Spleen (tissue), 11 donors: ENCODE results near the gene ZFP91. TPM values are rescaled to one million over a fixed set of nuclear protein-coding genes. Genes with fewer than 3 reads are reported as not detected.

Experiments
- DNase-seq: peaks from one replicate; pipeline ENCODE4 v3.0.0-alpha.2; 2020
- H3K27ac ChIP-seq, 8 donors: fragments of 200-600 bp; sonication (generic) in 7 of 8; 1 replicate in 4 of 8; 2 replicates in 4 of 8; pipeline versions ENCODE4 v1.5.0 to v1.8.0; 2016 to 2021; ENCODE audit warnings: inconsistent platforms in 4 of 8, mild to moderate bottlenecking in 4 of 8, moderate library complexity in 1 of 8
- H3K27me3 ChIP-seq, 7 donors: fragments of 200-600 bp; sonication (generic) in 6 of 7; replicated peaks in 1 of 7; 1 replicate in 4 of 7; 2 replicates in 3 of 7; pipeline versions ENCODE4 v1.5.0 to v1.8.0; 2016 to 2021; ENCODE audit warnings: inconsistent platforms in 3 of 7, mild to moderate bottlenecking in 1 of 7
- H3K36me3 ChIP-seq, 6 donors: fragments of 200-600 bp; sonication (generic) in 5 of 6; 1 replicate in 4 of 6; 2 replicates in 2 of 6; pipeline versions ENCODE4 v1.5.0 to v1.8.0; 2016 to 2021; ENCODE audit warnings: inconsistent platforms in 2 of 6
- H3K4me1 ChIP-seq, 6 donors: fragments of 200-600 bp; sonication (generic) in 5 of 6; 1 replicate in 3 of 6; 2 replicates in 3 of 6; pipeline versions ENCODE4 v1.5.0 to v1.8.0; 2016 to 2021; ENCODE audit warnings: inconsistent platforms in 3 of 6
- H3K4me3 ChIP-seq, 8 donors: fragments of 200-600 bp; sonication (generic) in 7 of 8; 1 replicate in 4 of 8; 2 replicates in 4 of 8; pipeline versions ENCODE4 v1.5.0 to v1.8.0; 2016 to 2021; ENCODE audit warnings: inconsistent platforms in 4 of 8, mild to moderate bottlenecking in 4 of 8, moderate library complexity in 2 of 8
- H3K9me3 ChIP-seq, 8 donors: fragments of 200-600 bp; sonication (generic) in 7 of 8; 1 replicate in 4 of 8; 2 replicates in 4 of 8; pipeline versions ENCODE4 v1.5.0 to v1.8.0; 2016 to 2021; ENCODE audit warnings: inconsistent platforms in 4 of 8
- CTCF ChIP-seq, 11 experiments: fragments of 200-600 bp in 7 of 11; fragments of 450-650 bp in 4 of 11; sonication (generic) in 4 of 11; IDR thresholded peaks in 8 of 11; conservative IDR thresholded peaks in 3 of 11; 1 replicate in 7 of 11; 2 replicates in 4 of 11; pipeline versions ENCODE4 v1.4.0 to v1.8.0; 2016 to 2021; ENCODE audit warnings: antibody characterized with exemption in 11 of 11, inconsistent platforms in 4 of 11, mild to moderate bottlenecking in 1 of 11
- POLR2A ChIP-seq, 3 donors: fragments of 450-650 bp; IDR thresholded peaks; one replicate each; pipeline ENCODE4 v1.5.1; 2017; ENCODE audit warnings: antibody characterized with exemption in 3 of 3, mild to moderate bottlenecking in 1 of 3
- POLR2AphosphoS5 ChIP-seq, 3 donors: sonication (generic); formaldehyde crosslinking; IDR thresholded peaks; one replicate each; pipeline ENCODE4 v1.5.1; 2017; ENCODE audit warnings: antibody characterized with exemption in 3 of 3
- WGBS, 5 donors: extraction: QIAGEN DNeasy Blood & Tissue Kit in 3 of 5; methylation state at CpG; one replicate each; pipeline versions ENCODE4 v1.1.5 to v1.1.7; 2013 to 2018; 5-methylcytosine and 5-hydroxymethylcytosine counted together
- intact Hi-C: fragments of 100-400 bp; cut with DNase I; formaldehyde crosslinking; loops from one replicate; pipeline ENCODE4 v1.15.0; 2023; ENCODE audit warnings: low total_unique reads
- polyA plus RNA-seq, 3 donors: library from polyadenylated mRNA; stranded (reverse); fragments of 200-250 nt; gene quantifications; one replicate each; pipeline ENCODE4 v1.2.1, GENCODE V29; 2013
- total RNA-seq, 7 donors: library from RNA; depleted of rRNA in 3 of 7; stranded (reverse); fragments of >200 nt in 3 of 7; fragmentation: NEBNext Ultra II Directional in 4 of 7; extraction: Animal tissue kit (Norgen Biotek cat#: 25700) in 4 of 7; gene quantifications; one replicate each; pipeline versions ENCODE4 v1.1.0 to v1.2.1, GENCODE V29; 2016 to 2021
- donor health status: healthy with polysubstance abuse.
- donor health status: DM: no; HTN: no; CAD: no; lungs with moderate emphysema.
- donor health status: DM: no; HTN: no; CAD: no.
- donor health status: Bipolar disorder and iron deficiency.
- donor health status: healthy.
- donor health status: DM: no; HTN: no; CAD: no.
- donor health status: DM: yes; HTN: yes; CAD: no.

Gene ZFP91
- total and polyA plus RNA-seq, 10 donors, result 10.1 to 53.4 (median 45.5) TPM

- peaks cover 0 to 15% (median 5%) of the 10 kb centered on the region in 6 donors for H3K36me3 ChIP-seq
- intact Hi-C loops, result no loop called here
- no peak for DNase-seq
These were observed 4.0 kb upstream of the ZFP91 start for GRCh38 chr11:58574881-58575280.

GRCh38 chr11:58575377-58576020, 3.4 kb upstream of the ZFP91 start, which contains the start of gene LPXN:
Gene LPXN (minus strand): TSS chr11:58575856. CDS start chr11:58575772, 84 bp downstream.
- H3K4me3 ChIP-seq, result peak within 1 kb of the TSS; percentile 29 to 99 (median 44)
- TF ChIP-seq POLR2A (IDR thresholded peaks at IDR 0.05), result peak in 2 of 3 donors; percentile 21 to 80
- no peak for TF ChIP-seq CTCF (IDR thresholded peaks at IDR 0.05 in 8 of 11, conservative IDR thresholded peaks at IDR 0.05 in 3 of 11)
- peak in 1 of 3 donors; percentile 97 for TF ChIP-seq POLR2AphosphoS5 (IDR thresholded peaks at IDR 0.05)
- H3K27ac ChIP-seq, result peak within 1 kb of the TSS; percentile 98 to 100 (median 100)
- 20 to 37% (median 29%) methylated on average over 6 of the region's 6 CpGs for WGBS, 5 donors
- H3K4me1 ChIP-seq, result peaks cover 16 to 80% (median 65%) of the 10 kb centered on the region in 6 donors
- peaks cover 0 to 9% (median 1%) of the 10 kb centered on the region in 6 donors for H3K36me3 ChIP-seq
- H3K27me3 ChIP-seq, result no peaks in the 10 kb centered on the region
- no peaks in the 10 kb centered on the region for H3K9me3 ChIP-seq
- no peak for DNase-seq
- intact Hi-C loops, result no loop called here

More at GRCh38 chr11:58574881-58575280, 4.0 kb upstream of the ZFP91 start:
- Histone ChIP-seq H3K4me1 (peaks cover 13 to 80% (median 60%) of the 10 kb centered on the region in 6 donors), H3K27ac (peak overlapping the region; percentile 98 to 100 (median 100)), H3K4me3 (peak overlapping the region; percentile 29 to 81 (median 40)), H3K9me3 (no peaks in the 10 kb centered on the region), H3K27me3 (no peaks in the 10 kb centered on the region)
- no peak for TF ChIP-seq POLR2A (IDR thresholded peaks at IDR 0.05)
- no peak for TF ChIP-seq CTCF (IDR thresholded peaks at IDR 0.05 in 8 of 11, conservative IDR thresholded peaks at IDR 0.05 in 3 of 11)
- TF ChIP-seq POLR2AphosphoS5 (IDR thresholded peaks at IDR 0.05), result no peak

GRCh38 chr11:58576887-58577471, 1.9 kb upstream of the ZFP91 start:
- Histone ChIP-seq H3K27me3 (no peaks in the 10 kb centered on the region), H3K4me1 (peaks cover 31 to 80% (median 75%) of the 10 kb centered on the region in 6 donors), H3K9me3 (no peaks in the 10 kb centered on the region), H3K27ac (peak overlapping the region; percentile 98 to 100 (median 100)), H3K36me3 (peaks cover 0 to 8% (median 0%) of the 10 kb centered on the region in 6 donors), H3K4me3 (peak overlapping the region; percentile 81 to 99 (median 94))
- 28 to 37% (median 30%) methylated on average over 4 of the region's 4 CpGs for WGBS, 5 donors
- TF ChIP-seq CTCF (IDR thresholded peaks at IDR 0.05 in 8 of 11, conservative IDR thresholded peaks at IDR 0.05 in 3 of 11), result peak in 1 of 11 experiments; percentile 13
- TF ChIP-seq POLR2AphosphoS5 (IDR thresholded peaks at IDR 0.05), result no peak
- DNase-seq, result no peak
- intact Hi-C loops, result no loop called here

GRCh38 chr11:58577555-58578135, 1.2 kb upstream of the ZFP91 start:
- WGBS, 5 donors, result 0 to 1% (median 0%) methylated on average over 21 of the region's 21 CpGs
- peak overlapping the region; percentile 98 to 100 (median 100) for H3K27ac ChIP-seq

More at GRCh38 chr11:58577555-58578135, 1.2 kb upstream of the ZFP91 start:
- H3K4me1 ChIP-seq, result peaks cover 35 to 80% (median 76%) of the 10 kb centered on the region in 6 donors
- no peaks in the 10 kb centered on the region for H3K27me3 ChIP-seq
- intact Hi-C loops, result no loop called here
- TF ChIP-seq POLR2AphosphoS5 (IDR thresholded peaks at IDR 0.05) (peak in 1 of 3 donors; percentile 92), POLR2A (IDR thresholded peaks at IDR 0.05) (peak in 1 of 3 donors; percentile 75), CTCF (IDR thresholded peaks at IDR 0.05 in 8 of 11, conservative IDR thresholded peaks at IDR 0.05 in 3 of 11) (no peak)
- H3K36me3 ChIP-seq, result peaks cover 0 to 8% (median 0%) of the 10 kb centered on the region in 6 donors
- peak overlapping the region; percentile 81 to 99 (median 94) for H3K4me3 ChIP-seq
- peak; percentile 91 for DNase-seq
- no peaks in the 10 kb centered on the region for H3K9me3 ChIP-seq
